BLaER1 (cell line): ENCODE data around the gene GOLGA6B.
A peak's percentile ranks its signal among the peaks of the same experiment; 100 is the strongest.
"Not testable (repeated sequence)": the region's sequence is repeated elsewhere in the genome, so short reads cannot be mapped to it uniquely, and the experiment has no call there.

Source experiments
- H3K27ac ChIP-seq: shearing (Covaris generic); formaldehyde crosslinking; 2 replicates; pipeline ENCODE4 v1.8.1; 2022
- H3K27me3 ChIP-seq: shearing (Covaris generic); formaldehyde crosslinking; 2 replicates; pipeline ENCODE4 v1.8.1; 2022
- H3K36me3 ChIP-seq: shearing (Covaris generic); formaldehyde crosslinking; 2 replicates; pipeline ENCODE4 v1.8.1; 2022
- H3K4me1 ChIP-seq: shearing (Covaris generic); formaldehyde crosslinking; 2 replicates; pipeline ENCODE4 v1.8.1; 2022
- H3K4me2 ChIP-seq: shearing (Covaris generic); formaldehyde crosslinking; 2 replicates; pipeline ENCODE4 v1.8.1; 2022
- H3K4me3 ChIP-seq: shearing (Covaris generic); formaldehyde crosslinking; 2 replicates; pipeline ENCODE4 v1.8.1; 2022
- H3K9ac ChIP-seq: shearing (Covaris generic); formaldehyde crosslinking; 2 replicates; pipeline ENCODE4 v1.8.1; 2022
- H3K9me3 ChIP-seq: shearing (Covaris generic); formaldehyde crosslinking; 2 replicates; pipeline ENCODE4 v1.8.1; 2022
- H4K20me1 ChIP-seq: shearing (Covaris generic); formaldehyde crosslinking; 2 replicates; pipeline ENCODE4 v1.8.1; 2022

Gene GOLGA6B

GRCh38 chr15:72636519-72637282 is 17.8 kb upstream of the GOLGA6B start:
- H3K4me2 ChIP-seq, H3K27me3 ChIP-seq, H4K20me1 ChIP-seq, H3K9ac ChIP-seq, H3K9me3 ChIP-seq, H3K4me1 ChIP-seq, H3K36me3 ChIP-seq: not testable (repeated sequence)
- Histone ChIP-seq H3K27ac (peak overlapping the region; percentile 30; the same call in 1 of the 2 replicates), H3K4me3 (peak overlapping the region; percentile 52; the same call in 1 of the 2 replicates)

GRCh38 chr15:72639759-72640483 is 14.6 kb upstream of the GOLGA6B start:
- H3K27me3 ChIP-seq, H3K4me3 ChIP-seq, H3K36me3 ChIP-seq, H3K27ac ChIP-seq, H3K4me1 ChIP-seq, H4K20me1 ChIP-seq, H3K9me3 ChIP-seq, H3K4me2 ChIP-seq, H3K9ac ChIP-seq: not testable (repeated sequence)

GRCh38 chr15:72642271-72642670 is 12.2 kb upstream of the GOLGA6B start:
- H4K20me1 ChIP-seq, H3K27me3 ChIP-seq, H3K4me1 ChIP-seq, H3K4me2 ChIP-seq, H3K9me3 ChIP-seq, H3K4me3 ChIP-seq, H3K27ac ChIP-seq, H3K36me3 ChIP-seq, H3K9ac ChIP-seq: not testable (repeated sequence)

- not testable (repeated sequence) for H3K4me3 ChIP-seq, H3K9ac ChIP-seq, H3K27ac ChIP-seq, H3K9me3 ChIP-seq, H3K36me3 ChIP-seq, H3K27me3 ChIP-seq, H3K4me1 ChIP-seq, H4K20me1 ChIP-seq, H3K4me2 ChIP-seq
Measured at GRCh38 chr15:72648631-72649253, 5.8 kb upstream of the GOLGA6B start.

GRCh38 chr15:72656014-72656413 is 1.5 kb downstream of the GOLGA6B start:
- not testable (repeated sequence) for H4K20me1 ChIP-seq, H3K9me3 ChIP-seq, H3K9ac ChIP-seq

GRCh38 chr15:72661081-72661480 is 6.6 kb downstream of the GOLGA6B start:
- not testable (repeated sequence) for H4K20me1 ChIP-seq, H3K9ac ChIP-seq, H3K4me1 ChIP-seq, H3K36me3 ChIP-seq, H3K27me3 ChIP-seq, H3K4me2 ChIP-seq, H3K27ac ChIP-seq, H3K9me3 ChIP-seq, H3K4me3 ChIP-seq

More at GRCh38 chr15:72656014-72656413, 1.5 kb downstream of the GOLGA6B start:
- H3K27me3 ChIP-seq, H3K4me2 ChIP-seq, H3K4me3 ChIP-seq, H3K27ac ChIP-seq, H3K4me1 ChIP-seq, H3K36me3 ChIP-seq: not testable (repeated sequence)

GRCh38 chr15:72663931-72664330 is 9.4 kb downstream of the GOLGA6B start:
- not testable (repeated sequence) for H3K36me3 ChIP-seq, H3K27me3 ChIP-seq, H3K4me1 ChIP-seq, H3K9me3 ChIP-seq, H3K4me2 ChIP-seq, H4K20me1 ChIP-seq, H3K4me3 ChIP-seq, H3K9ac ChIP-seq, H3K27ac ChIP-seq

- H3K4me1 ChIP-seq, H4K20me1 ChIP-seq, H3K4me2 ChIP-seq, H3K4me3 ChIP-seq, H3K27ac ChIP-seq, H3K27me3 ChIP-seq, H3K9ac ChIP-seq, H3K36me3 ChIP-seq, H3K9me3 ChIP-seq: not testable (repeated sequence)
Measured at GRCh38 chr15:72665706-72666105, 11.2 kb downstream of the GOLGA6B start.

- H3K27ac ChIP-seq, H3K9me3 ChIP-seq, H3K4me3 ChIP-seq, H4K20me1 ChIP-seq, H3K4me1 ChIP-seq, H3K9ac ChIP-seq, H3K4me2 ChIP-seq, H3K36me3 ChIP-seq, H3K27me3 ChIP-seq: not testable (repeated sequence)
Measured at GRCh38 chr15:72669803-72670202, 15.3 kb downstream of the GOLGA6B start.

GRCh38 chr15:72670656-72671352 is 16.3 kb downstream of the GOLGA6B start:
- not testable (repeated sequence) for H3K4me2 ChIP-seq, H3K9ac ChIP-seq, H4K20me1 ChIP-seq, H3K9me3 ChIP-seq, H3K27me3 ChIP-seq, H3K36me3 ChIP-seq, H3K4me1 ChIP-seq, H3K4me3 ChIP-seq, H3K27ac ChIP-seq
